IPS-18c (cell line): ENCODE measurements around the gene CCDC91.
"Not testable (repeated sequence)": the region's sequence is repeated elsewhere in the genome, so short reads cannot be mapped to it uniquely, and the experiment has no call there.

Source experiments
- H3K4me3 ChIP-seq: 2 replicates; pipeline ENCODE4 v1.7.0; 2013; ENCODE audit warnings: low read depth, mild to moderate bottlenecking, low read length, moderate library complexity; ENCODE audit not compliant: insufficient read depth
- H3K9me3 ChIP-seq: one replicate; pipeline ENCODE4 v1.6.1; 2013; ENCODE audit warnings: mild to moderate bottlenecking, low read length, moderate library complexity; ENCODE audit not compliant: control insufficient read depth, insufficient read depth

CCDC91 gene

DNA sequence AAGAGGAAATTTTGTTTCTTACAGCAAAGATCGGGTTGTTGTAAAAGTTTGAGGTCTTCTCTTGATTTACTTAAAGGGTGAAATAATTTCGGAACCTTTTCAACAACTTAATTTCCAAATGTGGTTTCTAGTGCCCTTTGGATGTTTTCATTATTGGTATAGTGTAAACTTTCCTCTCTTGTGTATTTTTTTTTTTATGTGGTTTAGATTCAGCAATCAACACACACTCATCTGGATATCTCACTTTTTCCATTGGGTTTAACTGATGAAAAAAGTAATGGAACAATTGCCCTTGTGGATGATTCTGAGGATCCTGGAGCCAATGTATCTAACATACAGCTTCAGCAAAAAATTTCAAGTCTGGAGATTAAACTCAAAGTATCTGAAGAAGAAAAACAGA is 116.3 kb downstream of the CCDC91 start:
- Histone ChIP-seq H3K9me3 (no peaks in the 10 kb centered on the region), H3K4me3 (no peak overlapping the region)

DNA sequence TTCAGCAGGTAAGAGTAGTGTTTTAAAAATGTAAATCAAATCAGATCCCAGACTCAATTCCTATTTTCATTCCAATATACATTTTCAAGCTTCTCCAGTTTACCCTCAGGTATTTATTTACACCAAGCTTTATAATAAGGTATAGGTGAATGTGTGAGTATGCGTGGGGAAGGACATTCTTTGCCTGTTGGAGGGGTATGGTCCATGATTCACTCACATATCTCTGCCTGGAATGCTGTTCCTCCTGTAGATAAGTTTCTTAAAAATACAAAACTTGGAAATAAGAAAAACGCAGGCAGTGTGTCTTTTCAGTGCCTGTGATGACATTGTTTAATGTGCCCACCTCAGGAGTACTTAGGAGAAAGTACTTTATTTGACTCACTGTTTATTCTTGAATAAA is 118.6 kb downstream of the CCDC91 start:
- H3K9me3 ChIP-seq: no peaks in the 10 kb centered on the region
- H3K4me3 ChIP-seq: no peak overlapping the region

DNA sequence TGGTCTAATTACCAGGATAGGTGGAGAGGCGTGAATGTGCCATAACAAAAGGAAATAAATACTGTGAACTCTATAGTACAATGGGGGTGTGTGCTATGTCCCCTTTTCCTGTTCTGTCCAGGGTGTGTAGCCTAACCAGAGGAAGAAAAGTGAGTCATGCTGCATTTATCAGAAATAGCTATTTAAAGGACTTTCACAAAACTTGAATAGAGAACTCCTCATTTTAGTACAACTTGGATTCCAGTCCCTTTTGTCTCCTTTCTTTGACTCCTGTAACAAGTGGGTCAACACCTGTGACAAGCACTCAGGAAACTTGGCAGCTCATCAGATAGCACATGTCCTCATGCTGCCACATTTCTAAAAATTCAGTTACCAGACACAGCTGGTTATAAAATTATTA is 123.4 kb downstream of the CCDC91 start:
- no peaks in the 10 kb centered on the region for H3K9me3 ChIP-seq
- H3K4me3 ChIP-seq: no peak overlapping the region

DNA sequence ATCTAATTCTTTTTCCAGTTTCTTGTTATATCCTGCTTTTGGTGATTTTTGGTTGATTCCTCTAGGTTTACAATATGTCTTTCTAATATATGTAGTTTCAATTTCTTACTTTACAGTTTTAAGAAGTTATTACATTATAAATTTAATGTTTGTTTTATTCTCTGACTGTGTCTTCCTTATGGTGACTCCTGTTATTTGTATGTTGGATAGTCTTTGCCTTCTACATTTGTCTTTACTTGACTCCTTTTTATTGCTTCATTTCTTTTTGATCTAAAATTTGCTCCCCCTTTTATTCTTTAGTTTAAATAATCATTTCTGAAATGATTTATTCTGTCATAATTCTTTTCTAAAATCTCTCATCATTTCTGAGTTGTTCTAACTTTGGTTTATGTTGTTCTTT is 125.8 kb downstream of the CCDC91 start:
- Histone ChIP-seq H3K4me3 (no peak overlapping the region), H3K9me3 (no peaks in the 10 kb centered on the region)

DNA sequence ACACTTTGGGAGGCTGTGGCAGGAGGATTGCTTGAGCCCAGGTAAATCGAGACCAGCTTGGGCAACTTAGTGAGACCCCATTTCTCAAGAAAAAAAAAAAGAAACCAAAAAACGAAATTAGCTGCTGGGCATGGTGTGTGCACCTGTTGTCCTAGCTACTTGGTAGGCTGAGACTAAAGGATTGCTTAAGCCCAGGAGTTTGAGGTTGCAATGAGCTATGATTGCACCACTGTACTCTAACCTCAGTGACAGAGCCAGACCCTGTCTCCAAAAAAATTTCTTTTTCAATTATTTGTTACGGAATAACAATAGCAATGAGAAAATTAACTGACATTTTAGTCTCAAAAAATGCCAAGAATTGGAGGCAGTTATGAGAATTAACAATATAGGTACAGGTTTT is 128.0 kb downstream of the CCDC91 start:
- Histone ChIP-seq H3K9me3 (no peaks in the 10 kb centered on the region), H3K4me3 (no peak overlapping the region)

DNA sequence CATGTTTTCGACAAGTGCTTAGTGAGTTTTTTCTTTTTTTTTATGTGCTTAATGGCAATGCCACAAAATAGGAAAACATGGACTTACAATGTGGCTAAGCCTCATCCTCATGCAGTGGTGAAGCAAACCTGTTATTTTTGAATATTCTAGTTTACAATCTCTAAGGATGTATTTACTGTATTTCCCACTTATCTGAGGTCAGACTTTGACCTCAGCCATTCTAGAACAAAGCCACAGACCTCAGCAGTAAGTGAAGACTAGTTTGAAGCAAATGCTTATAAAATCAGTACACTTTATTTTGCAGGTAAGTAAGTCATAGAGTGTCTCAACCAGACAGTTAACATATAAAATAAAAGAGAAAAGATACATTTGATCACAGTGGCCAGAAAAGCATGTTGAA is 130.1 kb downstream of the CCDC91 start:
- Histone ChIP-seq H3K4me3 (no peak overlapping the region), H3K9me3 (no peaks in the 10 kb centered on the region)

DNA sequence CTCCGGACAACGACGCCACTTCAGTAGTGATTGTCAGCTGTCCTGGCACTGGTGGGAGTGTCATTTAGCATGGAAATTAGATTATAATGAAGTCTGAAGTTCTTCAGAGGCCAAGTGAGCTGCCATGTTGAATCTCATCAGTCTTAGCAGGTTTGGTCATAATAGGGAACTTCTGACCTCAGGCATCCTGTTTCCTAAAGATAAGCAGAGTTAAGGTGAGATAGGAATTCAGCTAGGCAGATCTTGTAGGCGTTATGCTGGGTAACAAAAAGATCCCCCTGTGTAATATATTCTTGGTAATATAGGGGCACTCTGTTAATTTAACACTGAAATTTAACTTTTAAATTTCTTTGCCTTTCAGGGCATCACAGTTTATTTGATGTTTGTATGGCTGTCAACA is 137.5 kb downstream of the CCDC91 start:
- H3K9me3 ChIP-seq: no peaks in the 10 kb centered on the region

DNA sequence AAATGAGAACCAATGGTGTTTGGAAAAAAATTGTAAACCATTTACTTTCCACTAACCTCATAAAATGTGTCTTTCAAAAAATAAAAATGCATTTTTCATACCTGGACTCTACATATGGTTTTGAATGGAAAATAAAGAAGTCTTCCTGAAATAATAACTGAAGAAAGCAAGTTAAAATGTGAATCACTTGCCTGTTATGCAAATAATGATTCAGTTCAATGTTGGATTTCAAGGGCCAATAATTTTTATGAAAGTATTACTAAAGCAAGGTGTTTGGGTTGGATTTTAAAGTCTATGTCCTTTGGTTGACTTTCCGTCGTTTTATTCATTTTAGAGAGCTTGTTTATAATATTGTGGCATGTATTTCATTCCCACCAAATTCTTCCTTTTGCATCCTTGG is 138.7 kb downstream of the CCDC91 start:
- Histone ChIP-seq H3K9me3 (no peaks in the 10 kb centered on the region), H3K4me3 (no peak overlapping the region)

More for the DNA sequence above, 137.5 kb downstream of the CCDC91 start:
- no peak overlapping the region for H3K4me3 ChIP-seq

DNA sequence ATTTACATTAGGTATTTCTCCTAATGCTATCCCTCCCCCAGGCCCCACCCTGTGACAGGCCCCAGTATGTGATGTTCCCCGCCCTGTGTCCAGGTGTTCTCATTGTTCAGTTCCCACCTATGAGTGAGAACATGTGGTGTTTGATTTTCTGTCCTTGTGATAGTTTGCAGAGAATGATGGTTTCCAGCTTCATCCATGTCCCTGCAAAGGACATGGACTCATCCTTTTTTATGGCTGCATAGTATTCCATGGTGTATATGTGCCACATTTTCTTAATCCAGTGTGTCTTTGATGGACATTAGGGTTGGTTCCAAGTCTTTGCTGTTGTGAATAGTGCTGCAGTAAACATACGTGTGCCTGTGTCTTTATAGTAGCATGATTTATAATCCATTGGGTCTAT is 139.5 kb downstream of the CCDC91 start:
- H3K9me3 ChIP-seq, H3K4me3 ChIP-seq: not testable (repeated sequence)

DNA sequence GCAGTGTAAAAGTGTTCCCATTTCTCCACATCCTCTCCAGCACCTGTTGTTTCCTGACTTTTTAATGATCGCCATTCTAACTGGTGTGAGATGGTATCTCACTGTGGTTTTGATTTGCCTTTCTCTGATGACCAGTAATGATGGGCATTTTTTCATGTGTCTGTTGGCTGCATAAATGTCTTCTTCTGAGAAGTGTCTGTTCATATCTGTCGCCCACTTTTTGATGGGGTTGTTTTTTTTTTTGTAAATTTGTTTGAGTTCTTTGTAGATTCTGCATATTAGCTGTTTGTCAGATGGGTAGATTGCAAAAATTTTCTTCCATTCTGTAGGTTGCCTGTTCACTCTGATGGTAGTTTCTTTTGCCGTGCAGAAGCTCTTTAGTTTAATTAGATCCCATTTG is 140.0 kb downstream of the CCDC91 start:
- not testable (repeated sequence) for H3K4me3 ChIP-seq

DNA sequence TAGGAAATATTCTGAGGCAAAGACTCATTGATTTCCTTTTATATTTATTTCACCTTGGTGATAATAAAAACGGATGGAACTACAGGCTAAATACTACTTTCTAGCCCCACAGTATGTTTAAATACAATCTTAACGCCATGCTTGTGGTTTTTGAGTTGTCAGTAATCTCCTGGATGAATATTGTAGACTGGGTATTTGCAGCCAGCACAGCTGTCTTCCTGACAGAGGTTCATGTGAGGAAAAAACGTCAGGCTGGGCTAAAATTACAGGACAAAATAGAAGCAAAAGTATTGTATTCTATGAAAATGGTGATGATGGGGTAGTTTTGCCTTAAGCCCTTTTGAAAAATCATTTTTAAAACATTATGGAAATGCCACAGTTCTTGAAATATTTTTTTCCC is 140.9 kb downstream of the CCDC91 start:
- no peak overlapping the region for H3K4me3 ChIP-seq
- H3K9me3 ChIP-seq: no peaks in the 10 kb centered on the region

More for the DNA sequence above, 140.0 kb downstream of the CCDC91 start:
- H3K9me3 ChIP-seq: not testable (repeated sequence)

DNA sequence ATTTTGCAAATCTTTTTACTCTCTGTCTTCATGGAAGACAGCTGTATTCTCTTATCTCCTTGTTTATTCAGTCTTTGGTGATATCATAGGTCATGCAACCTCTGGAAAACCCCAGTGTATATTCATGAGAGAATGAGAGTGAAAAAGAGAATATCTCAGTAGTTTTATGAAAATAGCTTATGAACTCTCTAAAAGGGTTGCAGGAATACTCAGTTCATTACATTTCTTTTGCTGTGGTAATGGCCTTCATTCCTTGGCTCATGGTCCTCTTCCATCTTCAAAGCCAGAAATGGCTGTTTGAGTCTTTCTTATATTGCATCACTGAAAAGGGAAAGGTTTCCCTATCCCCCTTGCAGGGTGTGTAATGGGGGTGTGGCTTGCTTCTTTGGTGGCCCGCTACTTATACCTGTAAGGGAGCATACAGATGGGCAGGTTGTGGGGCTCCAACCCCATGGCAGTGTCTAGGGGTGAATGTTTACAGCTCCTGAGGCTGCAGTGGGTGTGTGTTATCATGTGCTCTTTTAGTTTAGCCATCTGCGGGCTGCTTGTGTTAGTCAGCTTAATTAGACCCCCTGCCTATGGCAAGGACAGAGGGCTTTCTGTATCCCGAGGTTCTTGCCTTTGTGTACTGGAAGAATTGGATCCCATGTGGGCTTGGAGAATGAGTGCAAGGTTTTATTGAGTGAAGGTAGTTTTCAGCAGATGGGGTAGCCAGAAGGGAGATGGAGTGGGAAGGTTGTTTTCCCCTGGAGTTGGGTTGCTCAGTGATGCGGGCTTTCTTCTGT is 150.2 kb downstream of the CCDC91 start:
- H3K4me3 ChIP-seq: no peak overlapping the region
- no peaks in the 10 kb centered on the region for H3K9me3 ChIP-seq

DNA sequence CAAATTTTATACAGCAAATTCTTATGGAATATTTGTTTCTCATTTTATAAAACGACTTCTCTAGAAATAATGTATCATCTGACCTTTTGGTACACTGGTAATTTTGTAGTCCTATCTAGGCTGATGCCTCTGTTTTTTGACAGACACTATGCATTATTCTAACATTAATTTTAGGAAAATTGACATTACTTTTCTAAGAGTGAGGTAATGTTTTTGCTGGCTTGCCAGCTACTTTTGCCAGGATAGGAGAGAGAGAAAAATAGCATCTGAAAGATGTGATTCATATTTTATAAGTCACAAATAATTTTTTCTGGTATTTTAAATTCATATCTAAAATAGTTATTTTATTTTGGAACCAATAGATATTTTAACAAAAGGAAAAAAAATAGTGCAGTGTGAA is 153.5 kb downstream of the CCDC91 start:
- peaks cover 2% of the 10 kb centered on the region for H3K9me3 ChIP-seq
- no peak overlapping the region for H3K4me3 ChIP-seq

DNA sequence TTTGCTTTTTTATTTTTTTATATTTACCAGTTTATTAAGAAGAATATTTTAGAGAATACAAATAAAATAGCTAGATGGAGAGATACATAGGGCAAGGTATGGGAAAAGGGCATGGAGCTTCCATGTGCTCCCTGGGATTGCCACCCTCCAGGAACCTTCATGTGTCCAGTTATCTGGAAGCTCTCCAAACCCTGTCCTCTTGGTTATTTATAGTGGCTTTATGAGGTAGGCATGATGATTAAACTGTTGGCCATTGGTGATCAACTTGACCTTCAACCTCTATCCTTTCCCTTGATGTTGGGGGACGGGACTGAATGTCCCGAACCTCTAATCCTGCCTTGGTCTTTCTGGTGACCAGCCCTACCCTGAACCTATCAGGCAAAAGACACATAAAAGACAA is 156.3 kb downstream of the CCDC91 start:
- Histone ChIP-seq H3K9me3 (peaks cover 2% of the 10 kb centered on the region), H3K4me3 (no peak overlapping the region)

DNA sequence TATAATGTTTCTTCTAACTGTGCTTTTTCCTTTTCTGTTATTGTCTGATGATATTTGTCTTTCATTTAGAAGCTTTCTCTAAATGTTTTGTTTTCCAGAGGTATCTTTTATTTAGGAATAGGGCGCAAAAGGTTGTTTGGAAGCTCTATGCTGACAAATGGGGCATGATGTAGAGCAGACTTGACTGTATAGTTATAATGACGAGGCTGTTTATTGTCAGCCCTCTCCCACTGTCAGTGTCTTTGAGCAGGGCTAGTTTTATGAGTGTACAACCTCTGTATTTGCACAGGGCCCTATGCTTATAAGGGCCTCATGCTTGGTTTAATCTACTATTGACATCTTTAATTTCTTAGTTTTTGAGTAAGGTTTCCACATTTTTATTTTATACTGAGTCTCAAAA is 158.9 kb downstream of the CCDC91 start:
- Histone ChIP-seq H3K4me3 (no peak overlapping the region), H3K9me3 (peaks cover 2% of the 10 kb centered on the region)

DNA sequence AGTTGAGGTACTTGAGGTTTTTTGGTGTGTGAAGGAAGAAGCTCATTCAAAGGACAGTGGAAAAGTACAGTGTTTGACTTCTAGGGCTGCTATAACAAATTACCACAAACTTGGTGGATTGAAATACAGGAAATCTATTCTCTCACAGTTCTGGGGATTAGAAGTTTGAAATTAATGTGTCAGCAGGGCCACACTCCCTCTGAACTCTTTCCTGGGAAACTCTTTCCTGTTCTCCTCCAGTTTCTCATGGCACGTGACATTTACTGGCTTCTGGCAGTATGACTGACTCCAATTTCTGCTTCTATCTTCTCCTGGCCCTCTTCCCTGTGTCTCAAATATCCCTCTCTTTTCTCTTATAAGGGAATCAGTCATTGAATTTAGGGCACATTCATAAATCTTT is 160.2 kb downstream of the CCDC91 start:
- Histone ChIP-seq H3K9me3 (peaks cover 2% of the 10 kb centered on the region), H3K4me3 (no peak overlapping the region)

DNA sequence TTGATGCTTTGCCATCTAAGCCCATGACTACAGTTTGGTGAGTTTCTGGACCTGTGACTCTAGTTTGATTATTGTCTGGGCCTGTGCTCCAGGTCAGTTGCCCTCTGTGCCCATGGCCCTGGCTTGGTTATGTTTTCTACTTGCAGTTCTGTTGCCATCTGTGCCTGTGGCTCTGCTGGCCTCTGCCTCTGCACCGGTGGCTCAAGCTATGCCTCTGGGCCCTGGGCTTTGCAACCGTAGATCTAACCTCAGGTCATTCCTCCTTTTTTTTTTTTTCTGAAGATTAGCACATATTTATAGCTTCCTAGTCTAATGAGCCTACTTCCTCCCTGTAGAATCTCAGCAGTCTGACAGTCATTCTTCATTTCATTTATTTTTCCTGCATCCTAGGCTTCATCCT is 161.2 kb downstream of the CCDC91 start:
- Histone ChIP-seq H3K9me3 (peaks cover 2% of the 10 kb centered on the region), H3K4me3 (no peak overlapping the region)

DNA sequence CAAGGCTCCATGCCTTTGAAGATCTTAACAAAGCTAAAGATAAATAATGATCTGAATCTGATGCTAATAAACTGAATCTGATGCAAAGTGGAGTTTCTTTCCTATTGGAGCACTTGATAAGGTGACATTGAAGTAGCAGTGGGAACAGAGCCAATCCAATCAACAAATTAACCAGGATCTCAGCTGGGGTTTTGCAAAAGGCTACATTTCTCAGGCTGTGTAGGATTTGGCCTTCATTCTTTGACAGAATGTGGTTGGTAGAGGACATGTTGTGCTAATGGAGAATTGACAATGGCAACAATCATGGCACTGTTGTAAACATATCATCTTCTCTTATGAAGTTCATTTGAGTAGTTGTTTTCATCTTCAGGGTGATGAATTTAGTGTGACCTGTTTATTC is 164.9 kb downstream of the CCDC91 start:
- Histone ChIP-seq H3K9me3 (no peaks in the 10 kb centered on the region), H3K4me3 (no peak overlapping the region)

DNA sequence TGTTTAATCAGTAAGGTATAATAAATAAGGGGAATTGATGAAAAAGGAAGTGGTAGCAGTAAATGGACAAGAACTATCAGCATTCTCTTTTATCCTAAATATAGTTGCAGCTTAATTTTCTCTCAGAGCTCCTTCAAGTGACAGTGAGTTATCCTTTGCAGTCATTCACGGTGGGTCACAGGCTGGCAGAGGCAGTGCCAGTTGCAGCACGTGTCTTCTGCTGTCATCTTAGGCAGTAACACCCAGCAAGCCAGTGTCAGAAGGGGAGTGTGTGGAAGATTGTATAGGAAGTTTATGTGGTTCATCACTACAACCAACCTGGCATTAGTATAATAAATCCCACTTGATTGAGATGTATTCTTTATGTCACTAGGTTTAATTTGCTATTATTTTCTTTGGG is 170.0 kb downstream of the CCDC91 start:
- no peaks in the 10 kb centered on the region for H3K9me3 ChIP-seq
- no peak overlapping the region for H3K4me3 ChIP-seq
